DMS 273 (cell line): ENCODE results near the gene COQ9.
"Not testable (repeated sequence)": the region's sequence is repeated elsewhere in the genome, so short reads cannot be mapped to it uniquely, and the experiment has no call there.

ENCODE experiments used
- DNase-seq: peaks from one replicate; lab custom pipeline; 2025; ENCODE audit not compliant: unreplicated experiment; lab: John Stamatoyannopoulos, UW

Gene COQ9, protein sequence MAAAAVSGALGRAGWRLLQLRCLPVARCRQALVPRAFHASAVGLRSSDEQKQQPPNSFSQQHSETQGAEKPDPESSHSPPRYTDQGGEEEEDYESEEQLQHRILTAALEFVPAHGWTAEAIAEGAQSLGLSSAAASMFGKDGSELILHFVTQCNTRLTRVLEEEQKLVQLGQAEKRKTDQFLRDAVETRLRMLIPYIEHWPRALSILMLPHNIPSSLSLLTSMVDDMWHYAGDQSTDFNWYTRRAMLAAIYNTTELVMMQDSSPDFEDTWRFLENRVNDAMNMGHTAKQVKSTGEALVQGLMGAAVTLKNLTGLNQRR

DNA sequence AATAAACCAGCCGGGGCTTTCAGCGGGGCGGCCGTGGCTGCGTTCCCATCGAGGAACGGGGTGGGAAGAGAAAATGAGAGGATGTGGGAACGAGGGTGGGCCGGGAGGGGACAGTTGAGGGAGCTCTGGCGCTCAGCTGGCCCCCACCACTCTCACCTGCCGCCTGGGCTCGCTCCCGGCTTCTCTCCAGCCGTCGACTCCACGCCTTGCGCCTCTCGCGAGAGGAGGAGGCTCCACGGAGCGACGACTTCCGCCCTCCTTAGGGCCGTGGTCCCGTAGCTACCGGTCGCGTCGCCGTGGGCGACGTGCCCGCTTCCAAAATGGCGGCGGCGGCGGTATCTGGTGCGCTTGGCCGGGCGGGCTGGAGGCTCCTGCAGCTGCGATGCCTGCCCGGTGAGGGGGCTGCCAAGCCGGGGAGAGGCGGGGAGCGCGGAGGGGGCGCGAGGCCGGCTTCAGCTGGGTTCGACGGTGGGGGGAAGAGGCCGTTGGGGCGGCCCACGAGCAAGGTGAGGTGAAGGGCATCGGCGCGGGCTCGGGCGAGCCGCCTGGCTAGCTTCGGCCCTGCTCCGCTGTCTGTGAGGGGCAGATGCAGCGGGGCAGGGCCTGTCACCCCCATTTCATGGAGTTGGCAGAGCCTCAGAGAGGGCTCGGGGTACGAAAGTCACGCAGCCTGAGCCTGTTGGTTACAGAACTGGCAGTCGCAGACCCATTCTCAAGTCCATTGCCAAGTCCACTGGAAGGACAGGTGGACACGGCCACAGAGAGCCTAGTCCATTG, at the start of gene COQ9, which contains the start of gene CIAPIN1:
COQ9 (plus strand) TSS at position 294 of the 777 bp plus-strand sequence; CDS start at position 321, 27 bp downstream.
CIAPIN1 (minus strand) TSS at position 200 of the 777 bp plus-strand sequence. CDS start 6,457 bp downstream, outside the sequence.
- peak; percentile 99 for DNase-seq

GRCh38 chr16:57397493-57397892, 49.8 kb upstream of the COQ9 start:
- not testable (repeated sequence) for DNase-seq

- DNase-seq: no peak
Observed at GRCh38 chr16:57401943-57402640, 45.2 kb upstream of the COQ9 start.

- DNase-seq: no peak
Observed at GRCh38 chr16:57403965-57404817, 43.1 kb upstream of the COQ9 start, which contains the start of gene CCL17. CCL17 (plus strand) TSS chr16:57404767; CDS start chr16:57413933, 9,166 bp downstream.

GRCh38 chr16:57405097-57405496, 42.2 kb upstream of the COQ9 start:
- DNase-seq: no peak

DNA sequence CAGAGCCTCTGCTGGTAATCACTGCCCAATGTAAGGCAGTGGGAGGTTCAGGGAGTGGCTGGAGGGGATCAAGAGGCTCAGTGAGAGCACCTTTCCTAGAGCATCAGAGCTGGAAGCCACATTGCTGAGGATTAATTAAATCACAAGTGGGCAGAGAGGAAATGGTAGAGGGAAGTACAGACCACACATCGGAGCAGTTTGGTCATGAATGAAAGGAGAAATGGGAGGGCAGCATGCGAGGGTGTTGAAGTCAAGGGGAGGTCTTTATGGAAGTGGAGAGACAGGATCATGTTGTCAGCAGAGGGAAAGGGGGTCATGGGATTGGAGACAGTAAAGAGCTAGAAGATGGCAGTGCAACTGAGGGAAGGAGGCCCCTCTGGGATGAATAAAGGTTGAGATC, 40.4 kb upstream of the COQ9 start:
- no peak for DNase-seq

- no peak for DNase-seq
Observed at GRCh38 chr16:57407521-57408353, 39.5 kb upstream of the COQ9 start.

DNA sequence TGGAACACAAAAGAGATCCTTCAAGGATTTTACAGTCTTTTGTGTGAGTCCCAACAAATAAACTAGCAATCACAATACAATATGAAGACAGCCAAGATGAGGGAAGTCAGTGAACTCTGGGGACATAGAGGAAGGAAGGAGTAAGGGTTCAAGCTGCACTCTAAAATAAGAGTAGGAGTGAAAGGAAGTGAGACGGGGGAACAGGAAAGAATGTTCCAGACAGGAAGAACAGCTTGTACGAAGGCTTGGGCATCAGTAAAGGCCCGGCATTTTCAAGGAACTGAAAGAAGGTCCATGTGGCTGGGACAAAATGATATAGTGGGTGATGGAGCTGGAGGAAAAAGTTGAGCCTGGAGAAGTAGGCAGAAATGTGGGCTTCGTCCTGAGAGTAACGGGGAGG, 38.2 kb upstream of the COQ9 start:
- no peak for DNase-seq

GRCh38 chr16:57409870-57410587, 37.2 kb upstream of the COQ9 start:
- DNase-seq: peak; percentile 29

- DNase-seq: no peak
Observed at GRCh38 chr16:57411362-57411976, 35.8 kb upstream of the COQ9 start.

- DNase-seq: no peak
Observed at GRCh38 chr16:57412584-57412983, 34.7 kb upstream of the COQ9 start.

GRCh38 chr16:57413301-57413730, 34.0 kb upstream of the COQ9 start:
- DNase-seq: no peak

DNA sequence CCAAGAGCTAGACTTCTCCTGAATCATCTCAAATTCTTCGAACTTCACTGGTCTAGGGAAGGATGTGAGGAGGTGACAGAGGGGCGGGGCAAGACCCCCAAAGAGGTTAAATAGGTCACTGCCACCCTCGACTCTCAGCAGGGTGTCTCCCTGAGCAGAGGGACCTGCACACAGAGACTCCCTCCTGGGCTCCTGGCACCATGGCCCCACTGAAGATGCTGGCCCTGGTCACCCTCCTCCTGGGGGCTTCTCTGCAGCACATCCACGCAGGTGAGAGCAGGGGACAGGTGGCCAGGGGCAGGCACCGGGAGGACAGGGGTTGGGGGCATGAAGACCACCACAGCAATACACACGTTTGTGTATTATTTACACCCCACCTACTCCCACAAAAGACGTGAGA, 33.5 kb upstream of the COQ9 start:
- DNase-seq: no peak

DNA sequence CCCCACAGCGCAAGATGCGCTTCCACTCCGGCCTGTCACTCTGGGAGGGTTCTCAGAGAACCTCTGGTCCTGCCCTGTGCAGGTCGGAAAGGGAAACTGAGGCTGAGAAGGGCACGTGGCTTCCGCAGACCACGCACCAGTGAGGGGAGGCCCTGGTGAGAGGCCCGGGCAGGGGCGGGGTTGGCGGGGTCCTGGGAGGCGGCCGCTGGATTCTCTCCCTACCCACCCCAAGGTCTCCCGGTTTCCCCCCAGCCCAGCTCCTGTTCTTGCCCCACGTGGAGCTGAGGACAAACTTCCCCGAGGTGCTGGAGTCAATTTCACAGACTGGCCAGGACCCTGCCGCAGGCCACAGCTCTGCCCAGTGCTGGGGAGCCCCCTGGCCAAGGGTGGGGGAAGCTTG, 31.2 kb upstream of the COQ9 start:
- no peak for DNase-seq

GRCh38 chr16:57419506-57419905, 27.8 kb upstream of the COQ9 start:
- DNase-seq: no peak

- peak; percentile 87 for DNase-seq
Observed at GRCh38 chr16:57422026-57422944, 25.0 kb upstream of the COQ9 start.

DNA sequence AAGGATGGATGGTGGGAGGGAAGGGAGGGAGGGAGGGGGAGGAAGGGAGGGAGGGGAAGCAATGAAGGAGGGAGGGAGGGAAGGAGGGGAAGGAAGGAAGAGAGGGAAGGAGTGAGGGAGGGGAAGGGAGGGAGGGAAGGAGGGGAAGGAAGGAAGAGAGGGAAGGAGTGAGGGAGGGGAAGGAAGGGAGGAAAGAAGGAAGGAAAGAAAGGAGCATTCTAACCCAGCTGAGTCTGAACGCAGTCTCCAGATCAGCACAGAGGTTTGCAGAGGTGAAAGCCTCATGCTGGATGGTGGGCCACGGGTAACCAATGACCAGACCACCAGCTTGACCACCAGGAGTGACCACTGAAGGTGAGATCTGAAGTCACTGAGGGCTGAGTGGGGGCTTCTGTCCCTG, 24.1 kb upstream of the COQ9 start:
- DNase-seq: no peak

DNA sequence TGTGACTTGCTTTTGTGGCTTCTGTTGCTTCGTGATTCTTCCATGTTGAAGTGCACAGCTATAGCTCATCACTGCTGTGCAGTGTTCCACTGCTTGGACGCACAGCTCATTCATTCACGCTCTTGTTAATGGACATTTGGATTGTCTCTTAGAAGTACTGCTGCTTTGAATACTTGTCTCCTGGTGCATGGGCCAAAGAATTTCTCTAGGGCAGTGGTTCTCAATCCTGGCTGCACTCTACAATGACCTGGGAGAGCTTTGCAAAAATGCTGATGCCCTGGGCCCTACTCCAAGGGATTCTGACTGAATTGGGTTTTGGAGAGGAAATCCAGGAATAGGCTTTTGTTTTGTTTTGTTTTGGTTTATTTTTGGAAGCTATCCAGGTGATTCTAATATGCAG, 22.7 kb upstream of the COQ9 start:
- no peak for DNase-seq
